Embryonic facial prominence (tissue), 1 donor: ENCODE data around the gene CLIP2.
"Not testable (repeated sequence)": the region's sequence is repeated elsewhere in the genome, so short reads cannot be mapped to it uniquely, and the experiment has no call there.

Source experiments
- DNase-seq: peaks from one replicate; pipeline ENCODE4 v3.0.0-alpha.2; 2016; ENCODE audit errors: extremely low spot score

CLIP2 gene

GRCh38 chr7:74332373-74333176 lies 43.4 kb downstream of the CLIP2 start:
- DNase-seq = no peak

DNA sequence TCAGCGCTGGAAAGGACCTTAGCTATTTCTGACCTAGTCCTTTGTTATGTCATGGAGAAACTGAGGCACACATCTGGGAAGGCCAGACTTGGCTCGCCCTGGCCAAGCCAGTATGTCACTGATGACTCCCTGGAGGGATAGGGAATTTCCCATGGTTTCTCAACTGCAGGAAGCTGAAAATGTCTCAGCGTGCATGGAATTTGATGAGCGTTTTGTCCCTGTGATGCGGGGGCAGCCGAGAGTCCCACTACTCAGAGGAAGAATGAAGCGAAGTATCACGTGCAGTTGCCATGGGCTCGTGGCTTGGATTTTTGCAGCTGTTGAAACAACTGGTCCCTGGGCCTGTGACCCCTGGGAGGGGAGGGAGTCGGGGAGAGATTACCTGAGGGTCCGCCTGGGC lies 44.8 kb downstream of the CLIP2 start:
- no peak for DNase-seq

DNA sequence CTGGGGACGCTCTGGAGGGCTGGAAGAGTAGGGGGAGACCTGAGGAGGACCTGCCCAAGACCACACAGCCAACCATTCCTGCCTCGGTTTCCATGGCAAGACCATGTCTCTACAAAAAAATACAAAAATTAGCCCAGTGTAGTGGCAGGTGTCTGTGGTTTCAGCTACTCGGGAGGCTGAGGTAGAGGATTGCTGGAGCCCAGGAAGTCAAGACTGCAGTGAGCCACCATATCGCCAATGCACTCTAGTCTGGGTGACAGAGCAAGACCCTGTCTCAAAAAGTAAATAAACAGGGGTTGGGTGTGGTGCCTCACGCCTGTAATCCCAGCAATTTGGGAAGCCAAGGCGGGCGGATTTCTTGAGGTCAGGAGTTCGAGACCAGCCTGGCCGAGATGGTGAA lies 48.7 kb downstream of the CLIP2 start:
- DNase-seq = no peak

GRCh38 chr7:74338366-74339108 lies 49.3 kb downstream of the CLIP2 start:
- DNase-seq = no peak

DNA sequence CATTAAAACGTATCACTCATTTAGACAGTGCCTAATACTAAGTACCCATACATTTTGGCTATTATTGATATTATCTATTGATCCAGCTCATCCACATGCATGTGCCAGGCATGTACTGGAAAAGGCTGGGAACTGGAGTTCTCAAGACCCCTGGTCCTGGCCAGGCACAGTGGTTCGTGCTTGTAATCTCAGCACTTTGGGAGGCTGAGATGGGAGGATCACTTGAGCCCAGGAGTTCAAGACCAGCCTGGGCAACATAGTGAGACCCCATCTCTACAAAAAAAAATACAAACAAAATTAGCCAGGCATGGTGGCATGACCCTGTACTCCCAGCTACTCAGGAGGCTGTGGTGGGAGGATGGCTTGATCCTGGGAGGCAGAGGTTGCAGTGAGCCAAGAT lies 50.4 kb downstream of the CLIP2 start:
- not testable (repeated sequence) for DNase-seq

DNA sequence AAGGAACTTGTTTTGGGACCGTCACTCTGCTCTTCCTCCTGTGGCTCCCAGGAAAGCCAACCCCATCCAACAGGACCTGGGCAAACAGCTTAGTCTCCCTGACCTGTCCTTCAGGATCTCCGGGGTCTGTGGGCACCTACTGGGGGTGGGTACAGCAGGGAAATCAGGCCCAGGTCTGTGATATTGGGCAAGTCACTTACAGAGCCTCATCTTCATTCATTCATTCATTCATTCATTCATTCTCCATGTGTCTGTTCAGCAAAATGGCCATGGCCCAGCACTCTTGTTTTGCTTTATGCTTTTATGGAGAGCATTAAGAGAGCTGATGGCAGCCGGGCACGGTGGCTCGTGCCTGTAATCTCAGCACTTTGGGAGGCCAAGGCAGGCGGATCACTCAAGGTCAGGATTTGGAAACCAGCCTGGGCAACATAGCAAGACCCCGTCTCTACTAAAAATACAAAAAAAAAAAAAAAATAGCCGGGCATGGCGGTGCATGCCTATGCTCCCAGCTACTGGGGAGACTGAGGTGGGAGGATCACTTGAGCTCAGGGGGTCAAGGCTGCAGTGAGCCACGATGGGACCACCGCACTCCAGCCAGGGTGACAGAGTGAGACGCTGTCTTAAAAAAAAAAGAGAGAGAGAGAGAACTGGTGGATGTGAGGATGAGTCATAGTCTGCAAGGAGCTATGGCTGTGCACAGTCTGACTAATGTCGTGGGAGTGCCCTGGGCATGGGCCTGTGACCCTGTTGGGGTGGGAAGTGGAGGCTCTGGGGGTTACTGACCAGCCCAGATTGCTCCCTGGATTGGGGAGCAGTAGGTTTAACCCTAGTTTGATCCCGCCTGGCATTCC lies 54.3 kb downstream of the CLIP2 start:
- no peak for DNase-seq

DNA sequence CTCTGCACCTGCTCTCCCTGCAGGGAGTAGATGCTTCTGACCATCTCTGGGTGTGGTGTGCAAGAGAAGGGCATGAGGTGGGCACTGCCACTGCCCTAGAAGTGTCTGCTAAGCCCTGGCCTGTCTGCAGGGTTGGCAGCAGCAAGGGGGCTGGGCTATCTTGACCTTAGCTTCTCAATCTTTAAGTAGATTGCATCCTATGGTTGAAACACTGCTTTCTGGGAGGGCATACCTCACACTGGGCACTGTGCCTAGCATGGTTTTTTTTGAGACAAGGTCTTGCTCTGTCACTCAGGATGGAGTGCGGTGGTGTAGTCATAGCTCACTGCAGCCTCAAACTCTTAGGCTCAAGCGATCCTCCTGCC lies 54.9 kb downstream of the CLIP2 start:
- no peak for DNase-seq

DNA sequence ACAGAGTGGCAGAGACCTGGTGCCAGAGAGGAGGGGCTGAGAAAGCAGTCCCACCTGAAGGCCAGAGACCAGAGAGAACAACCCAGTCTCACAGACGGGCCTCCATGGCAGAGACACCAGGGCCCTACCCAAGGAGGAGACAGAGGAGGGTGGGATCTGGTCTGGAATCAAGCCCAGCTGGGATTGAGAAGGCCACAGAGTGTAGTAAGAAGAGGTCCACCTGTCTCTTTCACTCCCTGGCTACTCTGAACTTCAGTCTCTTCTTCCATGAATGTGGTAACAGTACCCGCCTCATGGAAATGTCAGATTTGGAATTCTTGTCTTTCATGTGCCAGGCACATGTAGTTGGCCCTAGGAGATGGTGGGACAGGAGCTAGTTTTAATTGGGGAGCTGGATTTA lies 55.6 kb downstream of the CLIP2 start:
- no peak for DNase-seq

DNA sequence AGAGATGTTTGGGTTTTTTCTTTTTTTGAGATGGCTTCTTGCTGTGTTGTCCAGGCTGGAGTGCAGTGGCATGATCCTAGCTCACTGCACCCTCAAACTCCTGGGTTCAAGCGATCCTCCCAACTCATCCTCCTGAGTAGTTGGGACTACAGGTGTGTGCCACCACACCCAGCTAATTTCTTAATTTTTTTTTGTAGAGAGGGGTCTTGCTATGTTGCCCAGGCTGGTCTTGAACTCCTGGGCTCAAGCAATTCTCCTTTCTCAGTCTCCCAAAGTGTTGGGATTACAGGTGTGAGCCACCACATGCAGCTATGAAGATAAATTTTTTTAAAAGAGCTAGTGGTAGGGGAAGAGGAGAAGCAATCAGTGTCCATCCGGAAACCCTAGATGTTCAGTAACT lies 56.8 kb downstream of the CLIP2 start:
- DNase-seq = no peak

DNA sequence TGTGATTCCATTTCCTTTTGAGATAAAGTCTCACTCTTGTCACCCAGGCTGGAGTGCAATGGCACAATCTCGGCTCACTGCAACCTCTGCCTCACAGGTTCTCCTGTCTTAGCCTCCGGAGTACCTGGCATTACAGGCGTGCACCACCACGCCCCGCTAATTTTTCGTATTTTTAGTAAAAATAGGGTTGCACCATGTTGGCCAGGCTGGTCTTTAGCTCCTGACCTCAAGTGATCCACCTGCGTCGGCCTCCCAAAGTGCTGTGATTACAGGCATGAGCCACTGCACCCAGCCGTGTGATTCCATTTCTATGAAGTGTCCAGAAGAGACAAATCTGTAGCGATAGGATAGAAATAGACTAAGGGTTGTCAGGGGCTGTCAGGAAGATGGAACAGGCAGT lies 60.4 kb downstream of the CLIP2 start:
- no peak for DNase-seq

GRCh38 chr7:74350751-74351150 lies 61.5 kb downstream of the CLIP2 start:
- DNase-seq = no peak

DNA sequence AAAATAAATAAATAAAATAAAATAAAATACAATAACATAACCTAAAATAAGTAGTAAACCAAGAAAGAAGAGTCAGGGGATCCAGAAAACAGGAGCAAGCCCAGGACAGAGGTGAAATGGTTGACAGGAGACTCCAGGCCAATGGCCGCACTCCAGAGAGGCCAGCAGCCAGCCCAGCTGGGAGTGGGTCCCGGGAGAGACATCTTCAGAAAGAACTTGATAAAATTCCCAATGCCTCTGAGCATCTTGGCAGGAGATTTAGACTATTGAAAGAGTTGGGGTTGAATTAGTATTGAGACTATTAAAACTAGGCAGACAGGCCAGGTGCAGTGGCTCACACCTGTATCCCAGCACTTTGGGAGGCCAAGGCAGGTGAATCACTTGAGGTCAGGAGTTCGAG lies 62.6 kb downstream of the CLIP2 start:
- no peak for DNase-seq

- DNase-seq = not testable (repeated sequence)
These were observed 63.4 kb downstream of the CLIP2 start for GRCh38 chr7:74352551-74353138.

DNA sequence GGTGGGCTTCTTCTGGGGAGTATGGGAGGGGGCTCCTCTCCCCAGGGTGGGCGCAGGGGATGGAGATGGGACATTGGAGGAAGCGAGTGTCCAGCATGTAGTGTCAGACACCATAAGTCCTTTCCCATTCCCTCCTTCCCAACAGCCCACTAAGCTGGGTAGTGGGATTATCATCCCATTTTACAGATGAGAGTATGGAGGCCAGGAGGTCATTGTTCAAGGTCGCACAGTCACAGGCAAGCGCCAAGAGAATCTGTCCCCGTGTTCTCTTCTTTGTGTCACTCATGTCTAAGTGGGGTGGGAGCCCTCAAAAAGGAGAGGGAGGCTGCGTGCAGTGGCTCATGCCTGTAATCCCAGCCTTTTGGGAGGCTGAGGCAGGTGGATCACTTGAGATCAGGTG lies 64.8 kb downstream of the CLIP2 start:
- no peak for DNase-seq

- DNase-seq = no peak
These were observed 65.9 kb downstream of the CLIP2 start for GRCh38 chr7:74355091-74355490.

DNA sequence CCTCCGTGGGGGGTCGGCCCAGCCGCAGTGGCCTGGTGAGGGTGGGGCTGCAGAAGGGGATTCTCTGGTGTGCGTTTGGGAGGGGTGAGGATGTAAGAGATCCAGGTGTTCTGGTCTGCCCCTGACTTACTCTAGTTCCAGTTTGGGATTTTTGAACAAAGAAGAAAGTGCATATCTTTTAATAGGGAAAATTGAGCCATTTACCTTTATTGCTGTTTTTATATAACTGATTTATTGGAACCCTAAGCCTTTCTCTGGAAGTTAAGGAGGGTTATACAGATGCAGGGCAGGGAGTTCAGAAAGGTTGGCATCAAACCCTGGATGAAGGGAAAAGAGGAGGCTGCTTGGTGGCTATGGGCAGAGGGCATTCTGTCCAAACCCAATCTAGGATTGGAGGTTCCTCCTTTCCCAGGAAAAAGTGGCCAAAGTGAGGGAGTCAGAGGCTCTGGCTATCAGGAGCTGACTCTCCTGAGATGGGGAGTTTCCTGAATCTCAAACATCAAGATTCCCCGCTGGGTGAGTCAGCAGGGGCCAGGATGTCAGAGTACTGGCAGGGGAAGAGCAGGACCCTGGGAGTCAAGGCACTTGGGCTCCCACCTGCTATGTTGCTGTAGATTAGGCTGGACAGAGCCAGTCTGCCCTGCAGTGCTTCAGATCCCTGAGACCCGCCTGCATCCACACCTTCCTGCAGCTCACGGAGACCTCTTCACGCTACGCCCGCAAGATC lies 67.5 kb downstream of the CLIP2 start:
- DNase-seq = no peak

DNA sequence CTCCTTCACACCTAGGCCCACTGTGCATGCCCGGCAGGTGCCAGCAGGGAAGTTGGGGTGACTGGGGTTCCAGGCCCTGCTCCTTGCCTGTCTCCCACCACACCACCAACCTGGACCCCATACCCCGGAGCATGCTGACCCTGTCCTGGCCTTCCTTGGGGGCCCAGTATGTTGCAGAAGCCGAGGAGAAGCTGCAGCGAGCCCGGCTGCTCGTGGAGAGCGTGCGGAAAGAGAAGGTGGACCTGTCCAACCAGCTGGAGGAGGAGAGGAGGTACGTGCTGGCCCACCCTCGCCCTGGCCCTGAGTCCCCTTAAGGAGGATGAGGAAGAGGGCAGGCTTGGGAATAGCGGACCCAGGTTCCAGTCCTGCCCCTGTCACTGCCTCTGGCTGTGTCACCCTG lies 70.8 kb downstream of the CLIP2 start:
- no peak for DNase-seq

DNA sequence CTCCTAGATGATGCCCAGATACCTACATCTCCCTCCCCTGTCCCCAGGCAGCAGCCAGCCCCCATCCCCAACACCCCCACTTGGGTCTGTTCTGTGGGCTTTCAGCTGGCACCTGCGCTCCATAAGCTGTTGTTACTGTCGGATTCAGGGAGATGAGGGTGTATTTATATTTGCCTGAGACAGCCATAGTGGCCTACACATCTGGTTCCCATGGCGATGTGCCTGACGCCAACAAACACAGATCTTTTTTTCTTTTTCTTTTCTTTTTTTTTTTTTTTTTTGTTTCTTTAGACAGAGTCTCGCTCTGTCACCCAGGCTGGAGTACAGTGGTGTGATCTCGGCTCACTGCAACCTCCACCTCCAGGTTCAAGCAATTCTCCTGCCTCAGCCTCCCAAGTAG lies 73.1 kb downstream of the CLIP2 start:
- no peak for DNase-seq

GRCh38 chr7:74364061-74364460 lies 74.9 kb downstream of the CLIP2 start:
- no peak for DNase-seq

- no peak for DNase-seq
These were observed 76.3 kb downstream of the CLIP2 start for GRCh38 chr7:74365322-74366022.
